ENCODE measurements around the gene KCNH1. TPM values are rescaled to one million over a fixed set of nuclear protein-coding genes. Genes with fewer than 3 reads are reported as not detected.

Gene KCNH1
- polyA plus RNA-seq, 2 of the 4 experiments (the other 2 are of a cell fraction) = 5.1 to 7.9 TPM

GRCh38 chr1:210777914-210778313 is 356.0 kb downstream of the KCNH1 start (continued):
- no peak for TF ChIP-seq CTCF (IDR thresholded peaks at IDR 0.05)
- TF ChIP-seq EP300 (IDR thresholded peaks at IDR 0.05) = no peak

- 46% methylated on average over 3 of the region's 3 CpGs for WGBS (ENCODE audit: missing lambda C conversion rate)
- Histone ChIP-seq H3K4me1 (no peaks in the 10 kb centered on the region), H3K4me3 (no peak overlapping the region), H3K4me2 (no peak overlapping the region), H3K27ac (no peak overlapping the region), H3K9me3 (no peaks in the 10 kb centered on the region)
- TF ChIP-seq KDM1A (IDR thresholded peaks at IDR 0.05; ENCODE audit: low read depth) = no peak
- TF ChIP-seq HOXA7 (CRISPR knock-in tag; IDR thresholded peaks at IDR 0.05) = no peak
- no peak for TF ChIP-seq HOXB13 (CRISPR knock-in tag; IDR thresholded peaks at IDR 0.05; ENCODE audit: low read depth)
- no peak for TF ChIP-seq FOXS1 (CRISPR knock-in tag; IDR thresholded peaks at IDR 0.05)
- TF ChIP-seq ATOH8 (CRISPR knock-in tag; IDR thresholded peaks at IDR 0.05; ENCODE audit: low read depth) = no peak
- TF ChIP-seq HEYL (CRISPR knock-in tag; IDR thresholded peaks at IDR 0.05) = no peak
- TF ChIP-seq CHD2 (IDR thresholded peaks at IDR 0.05; ENCODE audit: low read length, partially characterized antibody) = no peak
- TF ChIP-seq TFCP2L1 (CRISPR knock-in tag; IDR thresholded peaks at IDR 0.05) = no peak
- TF ChIP-seq ESRRA (IDR thresholded peaks at IDR 0.05; ENCODE audit: borderline replicate concordance, low read length) = no peak
- no peak for TF ChIP-seq ZNF302 (CRISPR knock-in tag; IDR thresholded peaks at IDR 0.05)
- no peak for TF ChIP-seq ELK1 (IDR thresholded peaks at IDR 0.05; ENCODE audit: low read depth, low read length)
- no peak for TF ChIP-seq CEBPB (IDR thresholded peaks at IDR 0.05)
- TF ChIP-seq ZC3H11A (IDR thresholded peaks at IDR 0.05) = no peak
- TF ChIP-seq, protein P1, sequence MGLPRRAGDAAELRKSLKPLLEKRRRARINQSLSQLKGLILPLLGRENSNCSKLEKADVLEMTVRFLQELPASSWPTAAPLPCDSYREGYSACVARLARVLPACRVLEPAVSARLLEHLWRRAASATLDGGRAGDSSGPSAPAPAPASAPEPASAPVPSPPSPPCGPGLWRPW (IDR thresholded peaks at IDR 0.05) = no peak
- no peak for TF ChIP-seq GATA3 (IDR thresholded peaks at IDR 0.05; ENCODE audit: borderline replicate concordance)
- no peak for TF ChIP-seq KDM5A (IDR thresholded peaks at IDR 0.05)
- no peak for TF ChIP-seq HMGXB4 (CRISPR knock-in tag; IDR thresholded peaks at IDR 0.05; ENCODE audit: borderline replicate concordance)
- no peak for DNase-seq (ENCODE audit: low read depth in 1 of 2, low spot score in 1 of 2)
- CTCF ChIA-PET = no interaction called here
- no peak for ATAC-seq
- POLR2A ChIA-PET = no interaction called here
- no peak for FAIRE-seq
Measured at GRCh38 chr1:210776712-210777111, 357.2 kb downstream of the KCNH1 start.

- ATAC-seq (no peak), FAIRE-seq (no peak), DNase-seq (ENCODE audit: low read depth in 1 of 2, low spot score in 1 of 2) (no peak)
- Histone ChIP-seq H3K4me2 (no peak overlapping the region), H3K4me3 (no peak overlapping the region), H3K4me1 (no peaks in the 10 kb centered on the region), H3K9me3 (no peaks in the 10 kb centered on the region), H3K27ac (no peak overlapping the region)
- CTCF ChIA-PET = no interaction called here
- POLR2A ChIA-PET = no interaction called here
- WGBS (ENCODE audit: missing lambda C conversion rate) = 74% methylated on average over 6 of the region's 6 CpGs
- TF ChIP-seq CBX8 (IDR thresholded peaks at IDR 0.05) = no peak
- no peak for TF ChIP-seq PHF8 (IDR thresholded peaks at IDR 0.05; ENCODE audit: borderline replicate concordance, low read depth)
- TF ChIP-seq ATOH8 (CRISPR knock-in tag; IDR thresholded peaks at IDR 0.05; ENCODE audit: low read depth) = no peak
- TF ChIP-seq CHD2 (IDR thresholded peaks at IDR 0.05; ENCODE audit: low read length, partially characterized antibody) = no peak
- TF ChIP-seq FOSL2 (IDR thresholded peaks at IDR 0.05) = no peak
- TF ChIP-seq FOSL2 (CRISPR knock-in tag; IDR thresholded peaks at IDR 0.05) = no peak
Measured at GRCh38 chr1:210775289-210775688, 358.7 kb downstream of the KCNH1 start.

Measured in A549 (cell line).